A172 (cell line): ENCODE measurements around the gene TYRP1. TPM values are rescaled to one million over a fixed set of nuclear protein-coding genes. Genes with fewer than 3 reads are reported as not detected.
A peak's percentile ranks its signal among the peaks of the same experiment; 100 is the strongest.
"Not testable (repeated sequence)": the region's sequence is repeated elsewhere in the genome, so short reads cannot be mapped to it uniquely, and the experiment has no call there.

Source experiments
- DNase-seq: peaks from one replicate; pipeline ENCODE4 v3.0.0-alpha.2; 2015; ENCODE audit warnings: low spot score
- total RNA-seq: library from RNA; depleted of rRNA; stranded (reverse); fragments of >200 nt; shearing (Covaris generic); gene quantifications from 2 replicates; pipeline ENCODE4 v1.2.3, GENCODE V29; 2014; rRNA removed

The TYRP1 gene
- total RNA-seq: 2.4 and 3.4 TPM in 2 replicates

- no peak for DNase-seq
These were observed at the start of gene TYRP1 for GRCh38 chr9:12693141-12693540. Gene TYRP1 (plus strand): TSS chr9:12693385. CDS start chr9:12693997, 612 bp downstream.

- no peak for DNase-seq
These were observed 49.5 kb upstream of the TYRP1 start for GRCh38 chr9:12643686-12644085.

GRCh38 chr9:12648925-12649324 is 44.3 kb upstream of the TYRP1 start:
- no peak for DNase-seq

GRCh38 chr9:12651125-12651524 is 42.1 kb upstream of the TYRP1 start:
- no peak for DNase-seq

- no peak for DNase-seq
These were observed 40.2 kb upstream of the TYRP1 start for GRCh38 chr9:12652973-12653372.

GRCh38 chr9:12656803-12657202 is 36.4 kb upstream of the TYRP1 start:
- no peak for DNase-seq

GRCh38 chr9:12657233-12657632 is 36.0 kb upstream of the TYRP1 start:
- DNase-seq: no peak

GRCh38 chr9:12657998-12658397 is 35.2 kb upstream of the TYRP1 start:
- DNase-seq: no peak

GRCh38 chr9:12658531-12659209 is 34.5 kb upstream of the TYRP1 start:
- DNase-seq: no peak

- DNase-seq: no peak
These were observed 34.0 kb upstream of the TYRP1 start for GRCh38 chr9:12659220-12659619.

GRCh38 chr9:12666813-12667212 is 26.4 kb upstream of the TYRP1 start:
- DNase-seq: no peak

- DNase-seq: no peak
These were observed 25.3 kb upstream of the TYRP1 start for GRCh38 chr9:12667892-12668291.

GRCh38 chr9:12670006-12670405 is 23.2 kb upstream of the TYRP1 start:
- DNase-seq: no peak

- no peak for DNase-seq
These were observed 18.2 kb upstream of the TYRP1 start for GRCh38 chr9:12674961-12675360.

GRCh38 chr9:12677462-12678126 is 15.6 kb upstream of the TYRP1 start:
- DNase-seq: not testable (repeated sequence)

- DNase-seq: peak; percentile 44
These were observed 12.8 kb upstream of the TYRP1 start for GRCh38 chr9:12680341-12680740.

- no peak for DNase-seq
These were observed 12.4 kb upstream of the TYRP1 start for GRCh38 chr9:12680757-12681156.

- DNase-seq: no peak
These were observed 11.6 kb upstream of the TYRP1 start for GRCh38 chr9:12681620-12682019.

- peak; percentile 40 for DNase-seq
These were observed 8.2 kb upstream of the TYRP1 start for GRCh38 chr9:12684974-12685373.

GRCh38 chr9:12689233-12689632 is 4.0 kb upstream of the TYRP1 start:
- DNase-seq: no peak

- no peak for DNase-seq
These were observed 828 bp downstream of the TYRP1 start for GRCh38 chr9:12694013-12694412.

- DNase-seq: no peak
These were observed 2.3 kb downstream of the TYRP1 start for GRCh38 chr9:12695474-12695873.

- no peak for DNase-seq
These were observed 3.9 kb downstream of the TYRP1 start for GRCh38 chr9:12696931-12697622.
